Loucy (cell line): ENCODE results near the gene CAMTA2.
A peak's percentile ranks its signal among the peaks of the same experiment; 100 is the strongest.

Experiments used
- CTCF ChIP-seq: fragments of 200-600 bp; sonication (generic); conservative IDR thresholded peaks from 2 replicates; pipeline ENCODE4 v1.5.1; 2014; ENCODE audit warnings: mild to moderate bottlenecking, antibody characterized with exemption, low read length
- EZH2phosphoT487 ChIP-seq: fragments of 200-600 bp; IDR thresholded peaks from 2 replicates; pipeline ENCODE4 v1.6.1; 2018; ENCODE audit warnings: antibody characterized with exemption, mild to moderate bottlenecking, moderate library complexity, borderline replicate concordance

GRCh38 chr17:4986951-4987766 is at the start of gene CAMTA2:
- TF ChIP-seq CTCF (peak; percentile 85), EZH2phosphoT487 (no peak)
